GM19468 (cell line): Measurements from ENCODE around the gene GPC6.

Experiments used
- ATAC-seq: cut with Tn5 transposase; IDR thresholded peaks from one replicate; pipeline ENCODE4 v1.9.1; 2021; ENCODE audit warnings: mild to moderate bottlenecking, moderate library complexity, moderate number of reproducible peaks; ENCODE audit not compliant: unreplicated experiment; ENCODE audit errors: extremely low read depth

GPC6 gene

GRCh38 chr13:94113245-94113644 is 886.6 kb downstream of the GPC6 start:
- ATAC-seq, result no peak

- ATAC-seq, result no peak
Observed at GRCh38 chr13:94114166-94114565, 887.6 kb downstream of the GPC6 start.

- no peak for ATAC-seq
Observed at GRCh38 chr13:94115054-94115453, 888.4 kb downstream of the GPC6 start.

GRCh38 chr13:94119360-94119936 is 892.8 kb downstream of the GPC6 start:
- no peak for ATAC-seq

- ATAC-seq, result no peak
Observed at GRCh38 chr13:94120878-94121277, 894.3 kb downstream of the GPC6 start.

GRCh38 chr13:94121686-94122085 is 895.1 kb downstream of the GPC6 start:
- ATAC-seq, result no peak

GRCh38 chr13:94122300-94122915 is 895.8 kb downstream of the GPC6 start:
- no peak for ATAC-seq

- no peak for ATAC-seq
Observed at GRCh38 chr13:94123557-94123956, 897.0 kb downstream of the GPC6 start.

GRCh38 chr13:94128430-94128829 is 901.8 kb downstream of the GPC6 start:
- ATAC-seq, result no peak

- no peak for ATAC-seq
Observed at GRCh38 chr13:94129490-94129894, 902.9 kb downstream of the GPC6 start.

- no peak for ATAC-seq
Observed at GRCh38 chr13:94138831-94139230, 912.2 kb downstream of the GPC6 start.

GRCh38 chr13:94139393-94139995 is 912.9 kb downstream of the GPC6 start:
- no peak for ATAC-seq

GRCh38 chr13:94140027-94140426 is 913.4 kb downstream of the GPC6 start:
- no peak for ATAC-seq

- ATAC-seq, result no peak
Observed at GRCh38 chr13:94140511-94140910, 913.9 kb downstream of the GPC6 start.

- ATAC-seq, result no peak
Observed at GRCh38 chr13:94143624-94144350, 917.2 kb downstream of the GPC6 start.

GRCh38 chr13:94145966-94146365 is 919.4 kb downstream of the GPC6 start:
- ATAC-seq, result no peak

GRCh38 chr13:94153586-94153985 is 927.0 kb downstream of the GPC6 start:
- ATAC-seq, result no peak

- no peak for ATAC-seq
Observed at GRCh38 chr13:94154367-94154766, 927.8 kb downstream of the GPC6 start.

- ATAC-seq, result no peak
Observed at GRCh38 chr13:94157705-94158218, 931.2 kb downstream of the GPC6 start.

GRCh38 chr13:94160875-94161274 is 934.3 kb downstream of the GPC6 start:
- ATAC-seq, result no peak

GRCh38 chr13:94162289-94162688 is 935.7 kb downstream of the GPC6 start:
- ATAC-seq, result no peak
